ENCODE measurements around the gene RAPSN.

Gene RAPSN

DNA sequence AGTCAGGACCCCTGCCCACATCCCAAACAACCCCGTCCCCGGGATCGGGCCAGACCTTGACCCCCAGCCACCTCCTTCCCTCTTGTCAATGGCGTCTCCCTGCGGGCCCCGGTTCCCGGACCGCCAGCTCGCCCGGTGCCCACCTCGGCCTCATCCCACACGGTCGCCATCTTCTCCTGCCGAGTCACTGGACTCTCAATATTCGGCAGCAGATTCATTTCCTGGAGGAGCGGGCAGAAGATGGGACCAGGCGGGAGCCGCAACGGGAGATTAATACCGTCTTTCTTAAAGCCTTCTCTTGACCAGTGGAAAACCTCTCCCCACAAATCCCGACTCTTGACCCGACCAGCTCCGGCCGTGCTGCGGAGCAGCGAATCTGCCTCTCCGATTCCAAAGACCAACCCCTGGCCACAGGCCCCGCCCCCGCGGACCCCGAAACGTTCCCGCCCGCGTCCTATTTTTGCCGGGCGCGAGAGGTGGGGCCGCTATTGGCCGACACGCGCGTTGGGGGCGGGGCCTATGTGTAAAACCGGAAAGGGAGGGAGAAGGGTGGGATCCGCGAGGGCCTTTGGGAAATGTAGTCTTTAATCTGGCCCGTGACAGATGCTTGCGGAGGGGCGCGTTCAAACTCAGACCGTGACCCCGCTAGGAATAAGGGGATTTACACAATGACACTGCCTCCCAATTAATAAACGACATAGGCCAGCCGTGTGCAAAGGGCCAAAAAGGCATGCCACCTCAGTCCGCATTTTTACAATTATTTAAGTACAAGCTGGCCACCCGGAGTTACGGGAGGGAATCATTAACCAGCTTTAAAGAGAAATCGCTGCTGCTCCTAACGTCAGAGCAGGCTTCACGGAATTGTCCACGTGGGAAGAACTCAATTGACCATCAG, 22.6 kb downstream of the RAPSN start, which contains the start of gene PSMC3 (continued):
- TF ChIP-seq, protein P1, sequence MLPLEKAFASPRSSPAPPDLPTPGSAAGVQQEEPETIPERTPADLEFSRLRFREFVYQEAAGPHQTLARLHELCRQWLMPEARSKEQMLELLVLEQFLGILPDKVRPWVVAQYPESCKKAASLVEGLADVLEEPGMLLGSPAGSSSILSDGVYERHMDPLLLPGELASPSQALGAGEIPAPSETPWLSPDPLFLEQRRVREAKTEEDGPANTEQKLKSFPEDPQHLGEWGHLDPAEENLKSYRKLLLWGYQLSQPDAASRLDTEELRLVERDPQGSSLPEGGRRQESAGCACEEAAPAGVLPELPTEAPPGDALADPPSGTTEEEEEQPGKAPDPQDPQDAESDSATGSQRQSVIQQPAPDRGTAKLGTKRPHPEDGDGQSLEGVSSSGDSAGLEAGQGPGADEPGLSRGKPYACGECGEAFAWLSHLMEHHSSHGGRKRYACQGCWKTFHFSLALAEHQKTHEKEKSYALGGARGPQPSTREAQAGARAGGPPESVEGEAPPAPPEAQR (tag by site-specific recombination; IDR thresholded peaks at IDR 0.05) = 0 out of 2 replicates have a peak, but pooled peaks have one; percentile 10

DNA sequence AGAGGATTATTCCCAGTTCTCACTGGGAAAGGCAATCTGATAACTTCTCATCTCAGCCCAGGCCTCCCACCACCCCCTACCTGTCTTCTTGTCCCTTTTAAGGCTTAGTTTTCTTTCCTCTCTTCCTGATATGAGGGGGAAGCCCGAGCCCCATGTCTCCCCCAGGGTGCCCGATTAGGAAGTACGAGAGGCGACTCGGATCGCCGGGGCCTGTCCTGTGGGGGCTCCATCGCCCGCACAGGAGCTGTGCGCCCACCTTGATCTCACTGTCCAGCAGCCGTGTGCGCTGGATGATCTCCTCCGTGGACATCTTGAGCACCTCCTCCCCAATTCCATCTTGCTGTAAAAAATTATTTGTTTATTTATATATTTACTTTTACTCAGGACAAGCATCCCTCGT, 23.3 kb downstream of the RAPSN start:
- Histone ChIP-seq H3K27ac (ENCODE audit: extremely low read depth, low read depth, low read length) (peak overlapping the region; percentile 73; the same call in 1 of the 2 replicates), H3K36me3 (ENCODE audit: control insufficient read depth in 2 of 2, insufficient read depth in 1 of 2, low read length in 2 of 2) (peaks cover 7 to 46% of the 10 kb centered on the region in 2 experiments; a peak in 2 of 3 replicates), H3K9me3 (ENCODE audit: control insufficient read depth, insufficient read depth, low read depth, low read length) (no peaks in the 10 kb centered on the region), H3K4me1 (ENCODE audit: control insufficient read depth, insufficient read depth, low read length) (0 out of 2 replicates have a peak, but pooled peaks cover 3% of the 10 kb centered on the region), H3K4me3 (ENCODE audit: low read depth, low read length) (peak overlapping the region; percentile 100)
- TF ChIP-seq ZNF140 (tag by site-specific recombination; IDR thresholded peaks at IDR 0.05) = no peak
- no peak for TF ChIP-seq KLF16 (tag by site-specific recombination; IDR thresholded peaks at IDR 0.05)
- POLR2A ChIA-PET = interaction anchor here (0.5 to 4.1 kb wide), 6 partner anchors 8 to 134 kb away, joined by 3 to 37 read pairs (median 6); partner anchors contain the start of gene SLC39A13
- CTCF ChIA-PET = interaction anchor here (1.1 to 2.0 kb wide), 5 partner anchors 13 to 246 kb away, joined by 3 to 14 read pairs (median 7); no protein-coding TSS in a partner anchor

DNA sequence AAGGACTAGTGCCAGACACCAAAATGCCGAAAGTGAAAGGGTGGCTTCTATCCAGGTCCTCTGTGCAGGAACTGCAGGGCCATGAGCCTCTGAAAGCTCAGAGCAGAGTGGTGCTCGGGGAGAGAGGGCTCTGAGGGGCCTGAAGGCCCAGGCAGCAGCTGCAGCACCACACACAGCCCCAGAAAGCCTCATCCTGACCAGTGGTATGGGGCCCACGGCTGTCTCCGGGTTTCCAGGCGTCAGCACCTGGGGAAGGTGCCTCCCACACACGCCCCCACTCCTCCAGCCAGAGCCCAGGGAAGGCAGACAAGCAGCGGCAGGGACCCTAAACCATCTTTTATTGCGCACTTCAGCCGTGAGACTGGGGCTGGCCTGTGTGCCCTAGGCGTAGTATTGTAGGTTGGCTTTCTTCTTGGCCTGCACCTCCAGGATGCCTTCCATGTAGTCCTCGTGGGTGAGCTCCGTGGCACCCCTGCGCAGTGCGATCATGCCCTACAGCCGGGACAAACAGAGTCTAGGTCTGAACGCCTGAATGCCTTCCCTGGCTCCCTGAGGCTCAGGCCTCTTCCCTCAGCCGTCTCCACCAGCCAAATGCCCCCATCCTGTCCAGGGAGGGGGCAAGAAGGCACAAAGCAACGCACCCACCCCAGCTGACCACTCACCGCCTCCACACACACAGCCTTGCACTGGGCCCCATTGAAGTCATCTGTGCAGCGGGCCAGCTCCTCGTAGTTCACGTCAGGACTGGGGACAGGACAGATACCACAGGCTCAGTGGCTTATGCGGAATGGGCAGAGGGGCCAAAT, 30.3 kb downstream of the RAPSN start:
- TF ChIP-seq EGR2 (tag by site-specific recombination; IDR thresholded peaks at IDR 0.05; ENCODE audit: low read depth) (peak; percentile 27; the same call in 1 of the 2 replicates), KLF10 (tag by site-specific recombination; IDR thresholded peaks at IDR 0.05) (no peak), ZFP69B (tag by site-specific recombination; IDR thresholded peaks at IDR 0.05) (0 out of 2 replicates have a peak, but pooled peaks have one; percentile 28), ZFHX2 (tag by site-specific recombination; conservative IDR thresholded peaks at IDR 0.05) (peak; percentile 48)
- peaks cover 6 to 84% of the 10 kb centered on the region in 2 experiments; a peak in 2 of 3 replicates for H3K36me3 ChIP-seq (ENCODE audit: control insufficient read depth in 2 of 2, insufficient read depth in 1 of 2, low read length in 2 of 2)
- ChIA-PET CTCF (no interaction called here), POLR2A (no interaction called here)
- H3K9me3 ChIP-seq (ENCODE audit: control insufficient read depth, insufficient read depth, low read depth, low read length) = no peaks in the 10 kb centered on the region
- H3K27ac ChIP-seq (ENCODE audit: extremely low read depth, low read depth, low read length) = no peak overlapping the region
- no peaks in the 10 kb centered on the region for H3K4me1 ChIP-seq (ENCODE audit: control insufficient read depth, insufficient read depth, low read length)
- H3K4me3 ChIP-seq (ENCODE audit: low read depth, low read length) = no peak overlapping the region

DNA sequence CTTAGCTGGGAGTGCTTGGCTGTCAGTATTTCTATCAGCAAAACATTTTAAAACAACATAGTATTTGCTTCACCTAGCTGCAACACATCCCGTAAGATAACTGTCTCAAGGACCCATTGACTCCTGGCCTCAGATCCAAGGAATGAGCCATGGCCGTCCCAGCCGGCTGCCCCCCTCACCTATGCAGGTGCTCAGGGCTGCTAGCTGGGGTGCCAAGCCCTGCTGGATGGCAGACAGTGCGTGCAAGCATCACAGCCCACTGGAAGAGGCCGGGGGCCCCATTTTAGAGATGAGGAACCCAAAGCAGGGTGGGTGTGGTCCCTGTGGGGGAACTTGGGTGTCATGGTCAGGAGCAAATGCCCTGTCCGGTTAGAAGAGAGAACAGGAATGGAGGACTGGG, 31.2 kb downstream of the RAPSN start:
- H3K9me3 ChIP-seq (ENCODE audit: control insufficient read depth, insufficient read depth, low read depth, low read length) = no peaks in the 10 kb centered on the region
- ChIA-PET POLR2A (interaction anchor here (0.8 to 1.5 kb wide), 2 partner anchors 8 to 9 kb away, joined by 3 to 5 read pairs; partner anchors contain the start of gene PSMC3), CTCF (interaction anchor here (1.0 to 2.0 kb wide), 3 partner anchors 36 to 120 kb away, joined by 3 to 5 read pairs (median 4); no protein-coding TSS in a partner anchor)
- no peaks in the 10 kb centered on the region for H3K4me1 ChIP-seq (ENCODE audit: control insufficient read depth, insufficient read depth, low read length)
- H3K36me3 ChIP-seq (ENCODE audit: control insufficient read depth in 2 of 2, insufficient read depth in 1 of 2, low read length in 2 of 2) = peaks cover 0 to 80% of the 10 kb centered on the region in 2 experiments; a peak in 2 of 3 replicates
- H3K4me3 ChIP-seq (ENCODE audit: low read depth, low read length) = no peak overlapping the region
- H3K27ac ChIP-seq (ENCODE audit: extremely low read depth, low read depth, low read length) = no peak overlapping the region
- TF ChIP-seq ZNF596 (tag by site-specific recombination; IDR thresholded peaks at IDR 0.05) (no peak), ZNF76 (tag by site-specific recombination; IDR thresholded peaks at IDR 0.05; ENCODE audit: borderline replicate concordance, low read depth) (no peak), ZNF555 (tag by site-specific recombination; conservative IDR thresholded peaks at IDR 0.05) (no peak), RBAK (tag by site-specific recombination; IDR thresholded peaks at IDR 0.05) (no peak)
- TF ChIP-seq, protein P2, sequence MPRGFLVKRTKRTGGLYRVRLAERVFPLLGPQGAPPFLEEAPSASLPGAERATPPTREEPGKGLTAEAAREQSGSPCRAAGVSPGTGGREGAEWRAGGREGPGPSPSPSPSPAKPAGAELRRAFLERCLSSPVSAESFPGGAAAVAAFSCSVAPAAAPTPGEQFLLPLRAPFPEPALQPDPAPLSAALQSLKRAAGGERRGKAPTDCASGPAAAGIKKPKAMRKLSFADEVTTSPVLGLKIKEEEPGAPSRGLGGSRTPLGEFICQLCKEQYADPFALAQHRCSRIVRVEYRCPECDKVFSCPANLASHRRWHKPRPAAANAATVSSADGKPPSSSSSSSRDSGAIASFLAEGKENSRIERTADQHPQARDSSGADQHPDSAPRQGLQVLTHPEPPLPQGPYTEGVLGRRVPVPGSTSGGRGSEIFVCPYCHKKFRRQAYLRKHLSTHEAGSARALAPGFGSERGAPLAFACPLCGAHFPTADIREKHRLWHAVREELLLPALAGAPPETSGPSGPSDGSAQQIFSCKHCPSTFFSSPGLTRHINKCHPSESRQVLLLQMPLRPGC (tag by site-specific recombination; IDR thresholded peaks at IDR 0.05) = no peak
- TF ChIP-seq, protein P3, sequence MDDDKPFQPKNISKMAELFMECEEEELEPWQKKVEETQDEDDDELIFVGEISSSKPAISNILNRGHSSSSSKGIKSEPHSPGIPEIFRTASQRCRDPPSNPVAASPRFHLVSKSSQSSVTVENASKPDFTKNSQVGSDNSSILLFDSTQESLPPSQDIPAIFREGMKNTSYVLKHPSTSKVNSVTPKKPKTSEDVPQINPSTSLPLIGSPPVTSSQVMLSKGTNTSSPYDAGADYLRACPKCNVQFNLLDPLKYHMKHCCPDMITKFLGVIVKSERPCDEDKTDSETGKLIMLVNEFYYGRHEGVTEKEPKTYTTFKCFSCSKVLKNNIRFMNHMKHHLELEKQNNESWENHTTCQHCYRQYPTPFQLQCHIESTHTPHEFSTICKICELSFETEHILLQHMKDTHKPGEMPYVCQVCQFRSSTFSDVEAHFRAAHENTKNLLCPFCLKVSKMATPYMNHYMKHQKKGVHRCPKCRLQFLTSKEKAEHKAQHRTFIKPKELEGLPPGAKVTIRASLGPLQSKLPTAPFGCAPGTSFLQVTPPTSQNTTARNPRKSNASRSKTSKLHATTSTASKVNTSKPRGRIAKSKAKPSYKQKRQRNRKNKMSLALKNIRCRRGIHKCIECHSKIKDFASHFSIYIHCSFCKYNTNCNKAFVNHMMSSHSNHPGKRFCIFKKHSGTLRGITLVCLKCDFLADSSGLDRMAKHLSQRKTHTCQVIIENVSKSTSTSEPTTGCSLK (tag by site-specific recombination; IDR thresholded peaks at IDR 0.05) = no peak
- TF ChIP-seq, protein P4, sequence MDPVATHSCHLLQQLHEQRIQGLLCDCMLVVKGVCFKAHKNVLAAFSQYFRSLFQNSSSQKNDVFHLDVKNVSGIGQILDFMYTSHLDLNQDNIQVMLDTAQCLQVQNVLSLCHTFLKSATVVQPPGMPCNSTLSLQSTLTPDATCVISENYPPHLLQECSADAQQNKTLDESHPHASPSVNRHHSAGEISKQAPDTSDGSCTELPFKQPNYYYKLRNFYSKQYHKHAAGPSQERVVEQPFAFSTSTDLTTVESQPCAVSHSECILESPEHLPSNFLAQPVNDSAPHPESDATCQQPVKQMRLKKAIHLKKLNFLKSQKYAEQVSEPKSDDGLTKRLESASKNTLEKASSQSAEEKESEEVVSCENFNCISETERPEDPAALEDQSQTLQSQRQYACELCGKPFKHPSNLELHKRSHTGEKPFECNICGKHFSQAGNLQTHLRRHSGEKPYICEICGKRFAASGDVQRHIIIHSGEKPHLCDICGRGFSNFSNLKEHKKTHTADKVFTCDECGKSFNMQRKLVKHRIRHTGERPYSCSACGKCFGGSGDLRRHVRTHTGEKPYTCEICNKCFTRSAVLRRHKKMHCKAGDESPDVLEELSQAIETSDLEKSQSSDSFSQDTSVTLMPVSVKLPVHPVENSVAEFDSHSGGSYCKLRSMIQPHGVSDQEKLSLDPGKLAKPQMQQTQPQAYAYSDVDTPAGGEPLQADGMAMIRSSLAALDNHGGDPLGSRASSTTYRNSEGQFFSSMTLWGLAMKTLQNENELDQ (tag by site-specific recombination; IDR thresholded peaks at IDR 0.05; ENCODE audit: low read depth) = no peak
